GM19324 (cell line): ENCODE data around the gene RAMP2.
"Not testable (repeated sequence)": the region's sequence is repeated elsewhere in the genome, so short reads cannot be mapped to it uniquely, and the experiment has no call there.

Experiments used
- ATAC-seq: cut with Tn5 transposase; IDR thresholded peaks from one replicate; pipeline ENCODE4 v1.9.1; 2021; ENCODE audit warnings: mild to moderate bottlenecking, moderate library complexity; ENCODE audit not compliant: unreplicated experiment, low FRiP score

Gene RAMP2

DNA sequence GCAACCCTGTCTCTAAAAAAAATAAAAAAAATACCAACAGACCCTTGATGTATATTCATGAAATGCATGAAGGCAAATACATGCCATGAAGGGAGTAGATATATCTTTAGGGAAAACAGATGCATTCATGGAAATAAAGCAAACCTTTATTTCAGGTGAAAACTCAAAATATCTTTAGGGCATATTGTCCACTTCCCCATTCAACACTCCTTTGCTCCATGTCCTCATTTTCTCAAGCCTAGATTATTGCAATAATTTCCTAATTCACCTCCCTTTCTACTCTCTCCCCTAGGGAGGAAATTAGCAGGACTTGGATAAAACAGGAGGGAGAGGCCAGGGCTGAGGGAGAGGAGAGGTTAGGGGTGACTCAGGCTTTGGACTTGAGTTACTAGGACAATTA lies 6.5 kb downstream of the RAMP2 start:
- no peak for ATAC-seq

DNA sequence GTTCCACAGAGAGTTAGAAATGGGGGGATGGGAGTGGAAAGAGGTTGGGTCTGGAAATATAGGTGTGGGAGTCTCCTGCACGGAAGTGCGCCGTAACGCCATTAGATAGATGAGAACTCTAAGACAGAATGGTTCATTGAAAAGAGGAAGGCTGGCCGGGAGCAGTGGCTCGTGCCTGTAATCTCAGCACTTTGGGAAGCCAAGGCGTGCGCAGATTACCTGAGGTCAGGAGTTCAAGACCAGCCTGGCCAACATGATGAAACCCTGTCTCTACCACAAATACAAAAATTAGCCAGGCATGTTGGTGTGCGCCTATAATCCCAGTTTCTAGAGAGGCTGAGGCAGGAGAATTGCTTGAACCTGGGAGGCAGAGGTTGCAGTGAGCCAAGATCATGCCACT lies 7.0 kb downstream of the RAMP2 start:
- not testable (repeated sequence) for ATAC-seq

DNA sequence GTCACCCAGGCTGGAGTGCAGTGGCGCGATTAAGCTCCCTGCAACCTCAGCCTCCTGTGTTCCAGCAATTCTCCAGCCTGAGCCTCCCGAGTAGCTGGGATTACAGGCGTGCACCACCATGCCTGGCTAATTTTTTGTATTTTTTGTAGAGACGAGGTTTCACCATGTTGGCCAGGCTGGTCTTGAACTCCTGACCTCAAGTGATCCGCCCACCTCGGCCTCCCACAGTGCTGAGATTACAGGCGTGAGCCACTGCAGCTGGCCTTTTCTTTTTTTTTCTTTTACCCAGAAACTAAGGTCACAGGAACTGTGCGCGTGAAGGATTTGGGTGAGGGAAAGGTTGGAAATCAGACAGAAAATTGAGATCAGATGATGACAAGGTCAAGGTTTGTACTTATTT lies 8.9 kb downstream of the RAMP2 start:
- not testable (repeated sequence) for ATAC-seq

DNA sequence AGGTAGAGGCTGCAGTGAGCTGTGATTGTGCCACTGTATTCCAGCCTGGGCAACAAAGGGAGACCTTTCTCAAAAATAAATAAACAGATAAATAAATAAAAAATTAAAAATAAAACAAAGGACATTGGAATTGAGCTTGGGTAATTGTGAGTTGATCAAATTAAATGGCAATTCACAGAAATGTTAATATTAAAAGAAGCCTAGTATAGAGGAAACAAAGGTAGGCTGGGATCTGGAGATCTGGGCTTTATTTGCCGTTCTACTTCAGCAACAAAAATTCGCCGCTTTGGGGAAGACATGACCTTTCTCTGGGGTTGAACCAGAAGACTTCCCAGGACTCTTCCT lies 11.9 kb downstream of the RAMP2 start:
- ATAC-seq = no peak

DNA sequence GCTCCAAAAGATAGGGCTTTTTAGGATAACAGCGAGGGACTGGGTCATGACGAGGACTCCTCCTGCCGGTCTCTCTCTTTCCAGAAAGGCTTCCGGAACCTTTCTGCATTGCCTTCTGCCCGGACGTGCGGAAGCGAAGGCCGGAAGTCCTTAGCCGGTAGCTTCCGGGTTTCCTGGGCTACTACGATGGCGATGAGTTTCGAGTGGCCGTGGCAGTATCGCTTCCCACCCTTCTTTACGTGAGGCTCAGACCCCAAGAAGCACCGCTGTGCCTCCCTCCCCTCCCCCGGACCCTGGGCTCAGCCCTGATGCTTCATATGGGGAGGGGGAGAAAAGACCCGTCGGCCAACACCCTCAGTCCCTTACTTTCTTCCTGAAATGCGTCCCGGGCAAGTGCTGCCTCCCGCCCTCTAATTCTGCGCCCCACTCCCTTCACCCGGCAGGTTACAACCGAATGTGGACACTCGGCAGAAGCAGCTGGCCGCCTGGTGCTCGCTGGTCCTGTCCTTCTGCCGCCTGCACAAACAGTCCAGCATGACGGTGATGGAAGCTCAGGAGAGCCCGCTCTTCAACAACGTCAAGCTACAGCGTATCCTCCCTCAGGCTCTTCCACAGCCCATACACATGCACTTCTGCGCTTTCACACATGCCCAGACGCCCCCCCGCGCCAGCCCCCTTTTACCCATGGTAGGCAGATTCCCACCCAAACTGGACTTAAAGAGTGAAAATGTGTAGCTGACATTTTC lies 12.4 kb downstream of the RAMP2 start, which contains the start of gene VPS25:
TSS of gene VPS25 (plus strand) at position 160 of the 746 bp plus-strand sequence. CDS start at position 187, 27 bp downstream.
- ATAC-seq = no peak

DNA sequence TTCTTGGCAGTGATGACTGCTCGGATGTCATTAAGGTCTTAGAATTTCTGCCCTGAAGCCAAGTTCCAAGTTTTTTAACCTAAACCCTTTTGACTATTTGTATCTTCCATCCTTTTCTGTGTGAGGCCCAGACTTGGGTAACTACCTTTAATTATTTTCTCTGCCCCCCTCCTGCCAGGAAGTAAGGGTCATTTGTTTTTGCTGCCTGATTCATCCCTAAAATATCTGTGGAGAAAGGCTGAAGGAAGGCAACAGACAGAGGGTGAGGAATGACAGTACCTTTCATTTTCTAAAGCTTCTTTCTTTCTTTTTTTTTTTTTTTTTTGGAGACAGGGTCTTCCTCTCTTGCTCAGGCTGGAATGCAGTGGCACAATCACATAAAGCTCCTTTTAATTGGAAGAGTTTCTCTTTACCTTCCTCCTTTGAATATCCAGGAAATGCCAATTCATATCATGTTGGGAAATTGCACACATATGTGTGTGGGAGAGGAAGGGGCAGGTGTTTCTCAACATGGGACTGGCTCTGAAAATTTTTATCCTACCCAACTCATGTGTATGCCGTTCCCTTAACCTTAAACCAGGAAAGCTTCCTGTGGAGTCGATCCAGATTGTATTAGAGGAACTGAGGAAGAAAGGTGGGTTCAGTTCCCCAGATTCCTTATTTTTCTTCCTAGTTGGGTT lies 13.2 kb downstream of the RAMP2 start:
- ATAC-seq = no peak

DNA sequence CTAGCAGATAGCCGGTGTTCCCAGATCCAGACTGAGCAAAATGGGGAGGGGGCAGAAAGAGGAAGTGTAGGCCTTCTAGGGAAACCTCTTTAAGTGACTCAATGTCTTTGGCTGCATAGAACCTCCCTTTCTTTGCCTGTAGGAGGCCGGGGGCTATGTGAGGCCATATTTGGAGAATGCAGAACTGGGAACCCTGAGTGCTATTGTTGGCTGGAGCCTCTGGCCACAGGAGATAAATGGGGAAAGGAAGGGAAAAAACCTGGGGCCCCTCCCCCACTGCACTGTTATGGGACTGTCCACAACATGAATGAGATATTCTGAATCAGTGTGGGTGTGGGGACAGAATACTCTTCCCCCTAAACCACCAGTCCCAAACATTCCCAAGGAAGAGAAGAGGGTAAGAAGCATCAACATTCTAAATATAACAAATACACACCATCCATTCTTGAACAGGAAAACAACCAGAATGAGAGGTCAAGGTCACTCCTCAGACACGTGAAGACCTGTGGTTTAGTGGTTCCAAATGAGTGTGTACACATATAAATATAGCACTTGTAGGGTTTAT lies 14.6 kb downstream of the RAMP2 start:
- no peak for ATAC-seq

DNA sequence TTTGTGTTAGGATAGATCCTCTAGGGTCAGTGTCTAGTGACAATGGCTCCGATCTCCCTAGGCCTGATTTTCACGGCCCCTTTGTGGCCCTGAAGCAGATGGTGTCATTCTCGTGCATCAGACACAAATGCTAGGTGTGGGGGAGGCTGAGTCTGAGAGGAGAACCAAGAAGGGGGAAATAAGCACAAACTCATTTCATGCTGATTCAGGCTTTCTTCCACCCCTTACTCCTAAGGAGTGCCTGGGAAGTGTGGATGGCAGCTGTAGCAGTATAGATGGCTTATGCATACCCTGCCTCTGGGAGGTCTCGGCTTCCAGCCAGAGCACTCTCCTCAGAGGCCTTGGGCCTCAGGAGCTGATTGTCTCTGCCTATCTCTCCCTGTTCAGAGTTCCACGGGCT lies 17.5 kb downstream of the RAMP2 start:
- no peak for ATAC-seq

DNA sequence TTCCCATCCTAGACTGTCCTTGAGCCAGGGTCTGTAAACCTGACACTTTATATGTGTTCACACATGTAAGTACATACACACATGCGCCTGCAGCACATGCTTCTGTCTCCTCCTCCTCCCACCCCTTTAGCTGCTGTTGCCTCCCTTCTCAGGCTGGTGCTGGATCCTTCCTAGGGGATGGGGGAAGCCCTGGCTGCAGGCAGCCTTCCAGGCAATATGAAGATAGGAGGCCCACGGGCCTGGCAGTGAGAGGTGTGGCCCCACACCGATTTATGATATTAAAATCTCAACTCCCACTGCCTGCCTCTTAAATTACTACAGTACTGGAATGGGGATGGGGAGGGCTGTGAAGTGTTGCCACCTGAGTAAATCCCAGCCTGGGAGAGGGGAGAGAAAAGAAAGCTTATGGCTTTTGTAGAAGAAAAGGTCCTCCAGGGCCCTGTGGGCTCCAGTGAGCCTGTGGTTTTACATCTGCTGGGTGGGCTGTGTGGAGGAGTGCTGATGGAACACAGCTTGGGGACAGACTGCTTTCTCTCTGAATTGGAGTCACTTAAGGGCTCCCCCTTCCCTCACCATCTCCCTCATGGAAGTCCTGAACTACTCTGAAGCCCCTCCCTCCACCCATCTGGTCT lies 18.4 kb downstream of the RAMP2 start:
- no peak for ATAC-seq

DNA sequence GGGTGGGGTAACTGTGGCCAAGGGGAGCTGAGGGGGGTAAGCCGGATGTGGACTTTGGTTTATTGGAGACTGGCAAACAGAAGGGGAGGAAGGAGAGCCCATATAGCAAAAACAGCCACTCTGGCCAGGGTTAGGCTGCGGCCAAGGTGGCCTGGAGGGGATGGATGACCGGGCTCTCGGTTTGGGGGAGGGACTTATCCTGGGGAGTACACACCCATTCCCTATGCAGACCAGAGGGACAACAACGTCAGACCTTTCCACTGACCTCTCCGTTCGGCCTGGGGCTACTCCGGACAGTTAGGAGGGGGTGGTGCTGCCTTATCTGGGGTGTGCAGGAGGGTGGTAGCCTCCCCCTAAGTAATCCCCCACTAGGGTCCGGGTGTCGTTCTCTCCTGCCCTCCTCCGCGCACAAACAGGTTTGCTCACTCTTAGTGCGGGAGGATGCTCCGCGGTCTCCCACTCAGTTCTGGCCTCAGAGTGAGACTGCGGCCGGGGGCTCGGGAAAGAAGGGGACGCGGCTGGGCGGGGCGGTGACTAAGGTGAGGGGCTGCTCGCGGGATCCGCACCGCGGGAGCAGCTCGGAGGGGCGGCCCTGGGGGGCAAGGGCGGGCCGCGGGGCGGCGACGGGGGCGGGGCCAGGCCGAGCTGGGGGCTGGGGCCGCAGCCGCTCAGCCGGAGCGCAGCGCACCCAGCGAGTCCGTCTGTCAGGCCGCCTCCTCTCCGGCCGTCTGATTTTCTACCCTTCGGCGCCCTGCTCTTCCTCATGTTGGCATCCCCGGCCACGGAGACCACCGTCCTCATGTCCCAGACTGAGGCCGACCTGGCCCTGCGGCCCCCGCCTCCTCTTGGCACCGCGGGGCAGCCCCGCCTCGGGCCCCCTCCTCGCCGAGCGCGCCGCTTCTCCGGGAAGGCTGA lies 19.2 kb downstream of the RAMP2 start, which contains the start of gene WNK4:
TSS of gene WNK4 (plus strand) at position 675 of the 915 bp plus-strand sequence. CDS start at position 764, 89 bp downstream.
- ATAC-seq = no peak

DNA sequence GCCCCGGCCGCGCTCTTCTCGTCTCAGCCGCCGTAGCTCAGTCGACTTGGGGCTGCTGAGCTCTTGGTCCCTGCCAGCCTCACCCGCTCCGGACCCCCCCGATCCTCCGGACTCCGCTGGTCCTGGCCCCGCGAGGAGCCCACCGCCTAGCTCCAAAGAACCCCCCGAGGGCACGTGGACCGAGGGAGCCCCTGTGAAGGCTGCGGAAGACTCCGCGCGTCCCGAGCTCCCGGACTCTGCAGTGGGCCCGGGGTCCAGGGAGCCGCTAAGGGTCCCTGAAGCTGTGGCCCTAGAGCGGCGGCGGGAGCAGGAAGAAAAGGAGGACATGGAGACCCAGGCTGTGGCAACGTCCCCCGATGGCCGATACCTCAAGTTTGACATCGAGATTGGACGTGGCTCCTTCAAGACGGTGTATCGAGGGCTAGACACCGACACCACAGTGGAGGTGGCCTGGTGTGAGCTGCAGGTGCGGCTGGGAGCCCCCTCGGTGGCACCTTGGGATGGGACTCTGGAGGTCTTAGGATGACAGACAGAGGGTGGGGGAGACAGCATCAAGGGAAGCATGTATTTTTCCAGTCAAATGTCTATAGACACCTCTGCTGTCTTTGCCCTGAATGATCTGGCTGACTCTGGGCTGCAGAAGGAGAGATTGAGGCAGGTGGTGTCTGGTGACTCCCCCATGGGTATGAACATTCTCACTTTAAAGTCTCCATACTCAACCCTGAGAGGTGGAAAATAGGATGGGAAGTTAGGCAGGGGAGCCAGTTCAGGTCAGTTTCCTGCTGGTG lies 20.0 kb downstream of the RAMP2 start:
- no peak for ATAC-seq

DNA sequence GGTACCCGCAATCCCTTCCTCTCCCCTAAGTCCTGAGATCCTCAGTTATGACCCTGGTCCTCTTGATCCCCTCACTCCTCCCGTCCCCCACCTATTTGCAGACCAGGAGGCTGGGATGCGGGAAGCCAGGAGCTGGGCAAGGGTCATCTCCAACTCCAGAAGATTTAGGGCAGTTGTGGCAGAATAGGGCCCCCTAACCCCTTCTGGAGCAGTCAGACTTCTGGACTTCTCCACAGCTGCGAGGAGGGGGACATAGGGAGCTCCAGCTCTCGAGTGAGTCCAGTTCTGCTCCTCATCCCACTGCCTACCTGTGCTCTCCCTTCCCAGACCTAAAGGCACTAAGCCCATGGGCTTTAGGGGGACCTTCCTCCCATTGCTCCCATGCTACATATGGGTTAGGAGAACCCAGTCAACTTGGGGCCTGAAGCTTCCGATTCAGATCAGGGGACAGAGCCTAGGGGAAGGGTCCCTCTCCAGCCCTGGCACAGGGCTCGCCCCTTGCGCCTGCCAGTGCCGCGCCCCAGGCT lies 20.7 kb downstream of the RAMP2 start:
- ATAC-seq = no peak

DNA sequence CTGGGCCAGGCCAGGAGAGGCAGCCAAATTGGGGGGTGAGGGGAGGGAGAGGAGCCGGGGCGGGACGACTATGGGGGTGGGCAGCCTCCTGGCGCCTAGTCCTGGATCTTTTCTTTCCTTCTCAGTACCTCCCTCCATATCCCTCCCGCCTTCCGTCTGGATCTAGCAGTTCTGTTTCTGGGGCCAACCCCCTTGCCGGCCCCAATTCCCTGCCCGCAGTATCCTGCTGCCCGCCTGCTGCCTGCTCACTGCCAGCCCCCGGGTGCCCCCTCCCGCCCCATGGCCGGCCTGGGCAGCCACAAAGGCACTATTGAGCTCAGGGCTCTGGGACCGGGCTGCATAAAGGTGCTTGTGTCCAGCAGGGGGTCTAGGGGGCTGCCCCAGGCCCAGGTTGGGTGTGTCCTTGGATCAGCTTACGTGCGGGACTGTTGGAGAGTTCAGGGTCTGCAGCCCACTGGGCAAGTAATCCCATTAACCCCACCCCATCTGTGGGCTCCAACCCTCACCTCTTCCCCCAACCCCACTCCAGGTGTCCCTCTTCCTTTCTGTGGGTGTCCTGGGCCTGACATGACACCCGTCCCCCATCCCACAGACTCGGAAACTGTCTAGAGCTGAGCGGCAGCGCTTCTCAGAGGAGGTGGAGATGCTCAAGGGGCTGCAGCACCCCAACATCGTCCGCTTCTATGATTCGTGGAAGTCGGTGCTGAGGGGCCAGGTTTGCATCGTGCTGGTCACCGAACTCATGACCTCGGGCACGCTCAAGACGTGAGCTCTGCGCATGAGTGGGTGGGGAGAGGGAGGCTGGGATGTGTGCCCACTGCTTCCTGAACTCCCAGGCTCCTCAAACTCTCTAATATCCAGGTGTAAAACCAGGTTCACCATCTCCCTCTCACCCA lies 21.4 kb downstream of the RAMP2 start:
- ATAC-seq = no peak

DNA sequence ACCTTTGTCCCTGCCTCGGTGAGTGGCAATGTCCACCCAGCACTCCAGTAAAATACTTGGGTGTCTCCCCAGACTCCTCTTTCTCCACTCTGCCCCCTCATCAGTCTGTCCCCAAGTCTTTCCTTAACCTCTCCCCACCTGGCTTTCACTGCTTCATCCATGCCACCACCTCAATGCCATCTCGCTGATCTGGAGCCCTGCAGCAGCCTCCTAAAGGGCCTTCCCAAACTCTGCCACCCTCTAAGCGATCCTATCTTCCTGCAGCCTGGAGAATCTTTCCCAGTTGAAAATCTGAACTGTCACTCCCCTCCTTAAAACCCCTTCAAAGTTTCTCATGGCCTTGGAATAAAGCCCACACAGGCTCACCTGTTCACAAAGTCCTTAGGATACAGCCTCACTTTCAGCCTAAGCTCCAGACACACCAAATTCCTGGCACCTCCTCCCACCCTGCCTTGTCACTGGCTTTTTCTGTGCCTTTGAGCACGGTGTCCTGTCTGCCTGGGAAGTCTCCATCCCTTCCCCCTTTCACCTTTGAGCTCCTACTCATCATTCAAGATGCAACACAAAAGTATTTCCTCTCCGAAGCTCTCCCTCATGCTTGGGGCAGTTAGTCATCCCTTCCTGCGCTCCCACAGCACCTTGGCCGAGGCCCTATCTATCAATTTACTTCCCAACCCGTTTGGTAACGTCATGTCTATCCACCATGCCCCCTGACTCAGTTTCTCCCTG lies 22.2 kb downstream of the RAMP2 start:
- no peak for ATAC-seq

DNA sequence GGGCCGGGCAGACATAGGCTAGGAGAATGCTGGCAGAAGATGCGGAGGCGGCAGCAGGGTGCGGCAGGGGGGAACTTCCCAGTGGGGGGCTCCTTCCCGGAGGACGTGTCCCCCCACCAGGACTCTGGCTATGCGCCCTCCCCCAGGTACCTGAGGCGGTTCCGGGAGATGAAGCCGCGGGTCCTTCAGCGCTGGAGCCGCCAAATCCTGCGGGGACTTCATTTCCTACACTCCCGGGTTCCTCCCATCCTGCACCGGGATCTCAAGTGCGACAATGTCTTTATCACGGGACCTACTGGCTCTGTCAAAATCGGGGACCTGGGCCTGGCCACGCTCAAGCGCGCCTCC lies 22.7 kb downstream of the RAMP2 start:
- no peak for ATAC-seq

DNA sequence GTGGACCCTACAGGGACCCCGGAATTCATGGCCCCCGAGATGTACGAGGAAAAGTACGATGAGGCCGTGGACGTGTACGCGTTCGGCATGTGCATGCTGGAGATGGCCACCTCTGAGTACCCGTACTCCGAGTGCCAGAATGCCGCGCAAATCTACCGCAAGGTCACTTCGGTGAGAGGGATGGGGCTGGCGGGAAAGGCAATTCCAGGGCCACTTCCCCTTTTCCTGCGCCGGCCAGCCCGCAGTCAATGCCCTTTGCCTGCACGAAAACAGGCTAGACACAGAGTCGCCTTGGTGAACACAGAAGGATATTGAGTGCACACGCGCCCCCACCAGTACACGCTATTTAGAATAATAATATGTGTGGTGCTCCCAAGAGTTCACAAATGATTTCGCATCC lies 23.4 kb downstream of the RAMP2 start:
- ATAC-seq = no peak

DNA sequence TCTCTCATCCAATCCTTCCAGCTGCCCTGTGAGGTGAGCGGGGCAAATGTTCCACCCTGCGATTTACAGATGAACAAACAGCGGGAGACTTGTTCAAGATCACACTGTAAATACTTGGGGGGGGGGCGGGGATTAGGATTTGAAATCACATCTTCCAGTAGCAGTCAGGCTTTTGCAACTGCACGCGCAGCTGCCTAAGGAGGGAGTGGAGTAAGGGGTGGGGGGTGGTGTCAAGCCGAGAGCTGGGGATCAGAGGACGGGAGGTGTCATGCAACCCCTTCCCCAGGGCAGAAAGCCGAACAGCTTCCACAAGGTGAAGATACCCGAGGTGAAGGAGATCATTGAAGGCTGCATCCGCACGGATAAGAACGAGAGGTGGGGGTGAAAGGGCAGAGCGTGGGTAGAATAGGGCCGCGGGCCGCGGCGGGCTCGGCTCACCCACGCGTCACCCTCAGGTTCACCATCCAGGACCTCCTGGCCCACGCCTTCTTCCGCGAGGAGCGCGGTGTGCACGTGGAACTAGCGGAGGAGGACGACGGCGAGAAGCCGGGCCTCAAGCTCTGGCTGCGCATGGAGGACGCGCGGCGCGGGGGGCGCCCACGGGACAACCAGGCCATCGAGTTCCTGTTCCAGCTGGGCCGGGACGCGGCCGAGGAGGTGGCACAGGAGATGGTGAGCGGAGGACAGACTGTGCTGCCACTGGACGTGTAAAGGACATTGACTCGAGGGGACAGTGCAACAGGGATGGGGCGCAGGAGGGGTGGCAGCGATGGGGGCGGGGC lies 24.0 kb downstream of the RAMP2 start:
- ATAC-seq = no peak
